Panc1 (cell line): Measurements from ENCODE around the gene BCL2L12.

Experiments
- POLR2AphosphoS5 ChIP-seq: IDR thresholded peaks from 2 replicates; pipeline ENCODE4 v1.6.1; 2012; ENCODE audit warnings: mild to moderate bottlenecking, low read depth, low read length, moderate library complexity
- SIN3A ChIP-seq: IDR thresholded peaks from 2 replicates; pipeline ENCODE4 v1.6.1; 2012; ENCODE audit warnings: low read depth, mild to moderate bottlenecking, low read length, moderate library complexity, borderline replicate concordance; ENCODE audit not compliant: insufficient read depth
- TCF7L2 ChIP-seq: IDR thresholded peaks from 2 replicates; pipeline ENCODE4 v1.6.1; 2011; ENCODE audit warnings: mild to moderate bottlenecking, low read depth, low read length, inconsistent platforms
- TF ChIP-seq, protein P1 (sequence below): fragments of 450-650 bp; IDR thresholded peaks from 2 replicates; pipeline ENCODE4 v1.5.1; 2017; ENCODE audit warnings: mild to moderate bottlenecking

DNA sequence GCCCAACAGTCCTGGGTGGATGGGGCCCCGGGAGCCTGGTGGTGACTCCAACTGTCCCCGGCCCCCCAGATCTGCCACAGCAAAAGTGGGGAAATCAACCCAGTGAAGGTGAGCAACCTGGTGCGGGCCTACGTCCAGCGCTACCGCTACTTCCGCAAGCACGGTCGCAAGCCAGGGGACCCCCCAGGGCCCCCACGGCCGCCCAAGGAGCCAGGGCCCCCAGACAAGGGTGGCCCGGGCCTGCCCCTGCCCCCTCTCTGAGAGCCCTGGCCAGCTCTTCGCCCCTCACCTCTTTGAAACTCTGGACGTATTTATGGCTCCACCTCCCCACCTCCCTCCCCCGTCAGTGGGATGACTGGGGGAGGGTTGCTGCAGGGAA is 7.6 kb upstream of the BCL2L12 start:
- TF ChIP-seq, protein P1, sequence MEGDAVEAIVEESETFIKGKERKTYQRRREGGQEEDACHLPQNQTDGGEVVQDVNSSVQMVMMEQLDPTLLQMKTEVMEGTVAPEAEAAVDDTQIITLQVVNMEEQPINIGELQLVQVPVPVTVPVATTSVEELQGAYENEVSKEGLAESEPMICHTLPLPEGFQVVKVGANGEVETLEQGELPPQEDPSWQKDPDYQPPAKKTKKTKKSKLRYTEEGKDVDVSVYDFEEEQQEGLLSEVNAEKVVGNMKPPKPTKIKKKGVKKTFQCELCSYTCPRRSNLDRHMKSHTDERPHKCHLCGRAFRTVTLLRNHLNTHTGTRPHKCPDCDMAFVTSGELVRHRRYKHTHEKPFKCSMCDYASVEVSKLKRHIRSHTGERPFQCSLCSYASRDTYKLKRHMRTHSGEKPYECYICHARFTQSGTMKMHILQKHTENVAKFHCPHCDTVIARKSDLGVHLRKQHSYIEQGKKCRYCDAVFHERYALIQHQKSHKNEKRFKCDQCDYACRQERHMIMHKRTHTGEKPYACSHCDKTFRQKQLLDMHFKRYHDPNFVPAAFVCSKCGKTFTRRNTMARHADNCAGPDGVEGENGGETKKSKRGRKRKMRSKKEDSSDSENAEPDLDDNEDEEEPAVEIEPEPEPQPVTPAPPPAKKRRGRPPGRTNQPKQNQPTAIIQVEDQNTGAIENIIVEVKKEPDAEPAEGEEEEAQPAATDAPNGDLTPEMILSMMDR: no peak
- TF ChIP-seq TCF7L2 (no peak), POLR2AphosphoS5 (no peak), SIN3A (no peak)
